ENCODE measurements around the gene RBM12.

DNA sequence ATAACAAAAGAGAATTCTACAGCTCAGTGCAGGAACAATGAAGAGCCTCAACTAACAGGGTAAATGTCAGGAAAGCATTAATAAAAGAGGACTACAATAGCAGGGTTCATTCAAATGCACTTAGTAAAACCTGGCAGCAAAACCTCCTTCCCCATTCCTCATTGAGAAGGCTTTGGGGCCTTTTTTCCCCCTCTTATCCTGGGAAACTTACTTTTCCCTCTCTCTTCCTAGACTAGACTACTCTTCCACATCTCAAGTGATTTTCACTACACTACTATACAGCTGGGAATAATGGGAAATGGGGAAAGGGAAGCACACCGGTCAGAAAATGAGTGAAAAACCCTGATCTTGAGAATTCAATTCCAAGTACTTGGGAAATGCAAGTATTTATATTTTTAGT lies 44.6 kb upstream of the RBM12 start:
- TF ChIP-seq, protein P1, sequence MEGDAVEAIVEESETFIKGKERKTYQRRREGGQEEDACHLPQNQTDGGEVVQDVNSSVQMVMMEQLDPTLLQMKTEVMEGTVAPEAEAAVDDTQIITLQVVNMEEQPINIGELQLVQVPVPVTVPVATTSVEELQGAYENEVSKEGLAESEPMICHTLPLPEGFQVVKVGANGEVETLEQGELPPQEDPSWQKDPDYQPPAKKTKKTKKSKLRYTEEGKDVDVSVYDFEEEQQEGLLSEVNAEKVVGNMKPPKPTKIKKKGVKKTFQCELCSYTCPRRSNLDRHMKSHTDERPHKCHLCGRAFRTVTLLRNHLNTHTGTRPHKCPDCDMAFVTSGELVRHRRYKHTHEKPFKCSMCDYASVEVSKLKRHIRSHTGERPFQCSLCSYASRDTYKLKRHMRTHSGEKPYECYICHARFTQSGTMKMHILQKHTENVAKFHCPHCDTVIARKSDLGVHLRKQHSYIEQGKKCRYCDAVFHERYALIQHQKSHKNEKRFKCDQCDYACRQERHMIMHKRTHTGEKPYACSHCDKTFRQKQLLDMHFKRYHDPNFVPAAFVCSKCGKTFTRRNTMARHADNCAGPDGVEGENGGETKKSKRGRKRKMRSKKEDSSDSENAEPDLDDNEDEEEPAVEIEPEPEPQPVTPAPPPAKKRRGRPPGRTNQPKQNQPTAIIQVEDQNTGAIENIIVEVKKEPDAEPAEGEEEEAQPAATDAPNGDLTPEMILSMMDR (IDR thresholded peaks at IDR 0.05): no peak
- no peak for TF ChIP-seq POLR2A (IDR thresholded peaks at IDR 0.05)

Data from heart left ventricle (tissue), 13 donors.